CD4-positive, alpha-beta T cell treated with Interleukin-4 for 1 hour (primary cell): Measurements from ENCODE around the gene GRIA1.

ENCODE experiments used
- DNase-seq, 2 donors: peaks; one replicate each; pipeline ENCODE4 v3.0.0-alpha.2; 2020 to 2022

GRIA1 gene

DNA sequence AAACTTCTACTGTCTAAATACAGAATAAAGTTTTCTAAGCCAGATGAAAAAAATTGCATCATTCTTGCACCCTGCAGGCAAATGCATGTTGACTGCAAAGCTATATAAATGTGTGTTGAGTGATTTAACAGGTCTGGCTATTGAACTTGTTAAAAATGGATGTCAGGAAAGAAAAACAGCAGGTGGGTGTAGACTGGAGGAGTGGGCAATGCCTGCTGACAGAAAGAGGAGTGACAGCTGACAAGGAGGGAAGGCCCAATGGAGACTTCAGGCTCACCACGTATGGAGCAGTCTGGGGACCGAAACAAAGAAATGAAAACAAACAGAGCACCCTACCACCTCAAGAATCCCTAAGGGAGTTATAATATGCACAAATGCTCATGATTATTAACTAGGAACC is 127.8 kb downstream of the GRIA1 start:
- DNase-seq: no peak

DNA sequence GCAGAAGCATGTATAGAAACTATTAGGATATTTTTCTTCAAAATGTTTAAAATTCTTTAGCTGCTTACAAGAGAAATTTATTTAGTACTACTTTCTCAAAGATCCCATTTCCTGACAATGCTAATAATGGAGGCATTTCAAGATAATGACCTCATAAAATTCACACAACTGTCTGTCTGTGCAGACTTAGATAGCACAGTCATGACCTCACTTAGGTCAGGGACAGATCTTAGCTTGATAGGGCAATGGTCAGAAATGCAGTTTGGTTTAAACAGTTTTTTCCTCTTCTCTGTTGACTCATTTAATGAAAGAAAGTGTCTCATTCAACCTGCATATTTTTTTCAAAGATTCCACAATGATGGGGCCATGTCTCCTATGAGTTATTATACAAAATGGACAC is 128.4 kb downstream of the GRIA1 start:
- DNase-seq: no peak

DNA sequence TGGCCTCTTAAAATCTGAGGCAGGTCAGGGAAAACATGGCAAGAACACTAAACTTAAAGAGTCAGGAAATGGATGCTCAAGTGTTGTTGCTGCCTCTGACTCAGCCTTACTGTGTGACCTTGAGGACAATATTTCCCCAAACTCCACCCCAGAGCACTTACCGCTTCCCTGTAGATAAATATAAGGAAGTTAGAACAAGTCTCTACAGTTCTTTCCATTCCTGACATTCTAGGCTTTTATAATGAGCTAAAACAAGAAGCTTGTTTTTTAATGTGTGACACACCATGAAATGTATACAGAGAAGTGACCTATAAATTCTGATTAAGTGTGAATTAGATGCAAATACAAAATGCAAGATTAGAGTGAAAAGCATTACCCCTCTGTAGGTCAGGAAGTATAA is 129.3 kb downstream of the GRIA1 start:
- DNase-seq: no peak

DNA sequence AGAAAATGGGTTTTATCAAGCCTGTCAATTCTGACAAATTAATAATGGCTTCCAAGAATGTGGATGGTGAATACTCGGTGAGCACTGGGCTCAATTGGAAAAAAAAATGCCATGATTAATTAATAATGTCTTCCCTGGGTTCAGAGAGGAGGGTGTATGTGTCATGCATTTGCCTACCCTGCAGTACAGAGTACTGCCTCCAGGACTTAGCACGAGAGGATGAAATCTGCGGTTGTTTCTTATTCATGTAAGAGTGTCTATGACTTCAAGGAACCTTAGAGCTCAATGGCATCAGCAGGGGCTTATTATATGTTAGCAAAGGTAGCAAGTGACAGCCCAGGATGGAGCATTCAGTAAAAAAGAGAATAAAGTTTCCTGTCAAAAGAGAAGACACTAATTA is 132.7 kb downstream of the GRIA1 start:
- no peak for DNase-seq

DNA sequence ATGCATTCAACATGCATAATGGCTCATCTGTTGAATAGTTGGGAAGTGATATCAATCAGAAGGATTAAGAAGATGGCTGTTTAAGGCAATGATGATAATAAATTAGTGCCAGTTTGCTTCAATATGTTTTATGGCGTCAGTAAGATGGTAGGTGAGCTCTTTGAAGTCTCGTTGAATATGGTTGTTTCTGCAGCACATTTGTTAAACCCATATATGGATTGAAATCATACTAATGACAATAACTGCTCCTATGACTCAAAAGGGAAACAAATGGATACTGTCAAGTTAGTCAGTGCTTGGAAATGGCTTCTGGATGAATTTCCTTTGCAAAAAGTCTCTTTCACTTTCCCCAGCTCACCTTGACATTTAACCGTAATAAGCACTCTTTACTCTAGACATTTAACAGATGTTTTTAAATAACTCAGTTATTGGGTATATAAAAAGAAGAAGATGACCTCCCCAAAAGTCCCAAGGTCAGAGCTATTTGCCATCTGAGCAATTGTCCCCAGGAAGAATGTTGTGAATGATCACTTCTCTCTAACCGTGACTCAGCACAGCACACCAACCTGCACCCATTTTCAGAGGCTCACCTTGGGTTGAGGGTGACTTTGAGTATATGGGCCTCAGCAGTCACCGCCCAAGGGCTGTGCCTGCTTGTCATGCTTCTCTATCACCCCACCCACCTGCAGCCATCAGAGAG is 133.4 kb downstream of the GRIA1 start:
- no peak for DNase-seq

DNA sequence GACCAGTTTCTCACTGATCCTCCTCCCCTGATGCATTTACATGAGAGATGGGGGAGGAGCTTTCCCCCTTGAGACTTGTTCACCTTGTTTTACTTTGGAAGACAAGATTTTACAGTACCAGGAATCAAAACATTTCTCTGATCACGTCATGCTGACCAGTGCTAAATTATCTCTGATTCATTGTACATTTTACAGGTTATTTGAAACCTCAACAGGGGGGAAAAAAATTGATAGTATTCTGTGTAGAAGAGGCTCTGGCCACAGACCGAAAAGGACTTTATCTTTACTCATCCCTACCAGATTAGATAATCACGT is 133.9 kb downstream of the GRIA1 start:
- DNase-seq: no peak

DNA sequence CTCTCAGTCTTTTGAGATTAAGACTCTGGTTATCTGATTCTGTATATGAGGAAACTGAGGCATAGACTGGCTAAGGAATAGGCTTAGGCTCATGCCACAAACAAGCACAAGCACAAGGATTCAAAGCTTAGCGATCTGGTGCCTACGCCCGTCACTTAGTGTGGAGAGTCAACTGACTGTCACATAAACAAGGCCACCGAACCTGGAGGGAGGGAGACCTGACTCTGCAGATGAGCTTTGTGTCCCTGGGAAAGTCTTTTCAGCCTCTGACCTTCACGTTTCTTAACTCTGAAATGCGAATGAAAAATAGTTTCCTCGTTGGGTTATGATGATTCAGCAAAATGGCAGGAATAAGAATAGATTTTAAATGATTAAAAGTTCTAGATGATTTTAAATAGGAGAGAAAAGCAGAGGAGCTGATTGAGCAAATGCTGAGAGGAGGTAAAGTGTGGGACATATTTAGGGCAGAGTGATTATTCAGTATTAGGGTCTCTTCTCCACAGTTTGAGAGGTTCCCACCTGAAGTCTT is 135.4 kb downstream of the GRIA1 start:
- DNase-seq: no peak

DNA sequence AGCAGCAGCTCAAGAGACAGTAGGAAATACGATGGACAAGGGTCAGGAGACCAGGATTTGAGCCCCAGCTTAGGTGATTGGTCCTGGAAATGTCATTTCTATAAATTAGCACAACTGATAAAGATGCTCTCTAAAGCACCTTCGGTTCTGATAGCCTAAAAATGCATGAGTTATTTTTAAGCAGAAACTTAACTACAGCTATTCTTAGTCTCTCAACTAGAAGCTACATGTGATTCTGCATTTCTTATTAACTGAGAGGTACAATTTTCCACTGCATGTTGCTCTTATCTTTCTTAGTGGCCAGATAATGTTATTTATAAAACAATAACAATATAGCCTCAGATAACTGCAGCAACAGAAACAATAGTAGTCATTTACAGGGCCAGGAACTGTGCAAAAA is 136.4 kb downstream of the GRIA1 start:
- no peak for DNase-seq

DNA sequence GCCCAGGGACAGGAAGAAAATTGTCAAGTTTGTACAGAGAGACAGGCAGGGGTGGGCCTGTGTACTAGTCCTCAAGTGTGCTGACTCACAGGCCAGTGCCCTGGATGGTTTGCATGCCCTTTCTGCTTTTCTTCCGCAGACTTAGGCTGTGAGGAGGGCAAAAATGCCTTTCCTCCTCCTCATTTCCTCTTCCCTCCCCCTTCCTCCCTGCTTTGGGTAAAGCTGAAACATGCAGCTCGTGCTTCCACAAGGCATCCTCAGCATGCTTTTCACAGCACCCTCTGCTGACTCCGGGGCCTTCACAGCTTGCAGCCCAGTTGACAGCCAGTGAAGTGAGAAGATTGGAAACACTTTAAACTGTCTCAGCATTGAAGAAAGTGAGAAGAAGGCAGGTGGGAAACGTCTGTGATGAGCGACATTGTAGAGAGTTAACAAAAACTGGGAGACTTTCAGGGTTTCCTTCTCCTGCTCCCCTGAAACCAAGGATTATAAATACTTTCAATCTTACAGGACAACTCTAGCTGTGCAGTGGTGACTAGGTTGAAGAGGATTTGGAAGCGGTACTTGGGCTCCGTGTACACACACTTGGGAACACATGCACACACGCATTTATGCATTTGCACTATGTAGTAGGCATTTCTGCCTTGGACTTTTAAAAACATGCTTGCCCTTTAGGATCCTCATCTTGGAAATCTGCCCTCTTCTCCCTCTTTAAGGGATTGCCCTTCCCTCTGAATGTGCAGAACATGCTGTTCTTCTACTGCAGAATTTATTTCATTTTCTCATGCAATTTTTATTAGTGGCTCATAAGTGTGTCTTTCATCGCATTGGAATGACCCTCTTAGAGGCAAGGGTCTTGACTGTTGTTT is 138.8 kb downstream of the GRIA1 start:
- no peak for DNase-seq

DNA sequence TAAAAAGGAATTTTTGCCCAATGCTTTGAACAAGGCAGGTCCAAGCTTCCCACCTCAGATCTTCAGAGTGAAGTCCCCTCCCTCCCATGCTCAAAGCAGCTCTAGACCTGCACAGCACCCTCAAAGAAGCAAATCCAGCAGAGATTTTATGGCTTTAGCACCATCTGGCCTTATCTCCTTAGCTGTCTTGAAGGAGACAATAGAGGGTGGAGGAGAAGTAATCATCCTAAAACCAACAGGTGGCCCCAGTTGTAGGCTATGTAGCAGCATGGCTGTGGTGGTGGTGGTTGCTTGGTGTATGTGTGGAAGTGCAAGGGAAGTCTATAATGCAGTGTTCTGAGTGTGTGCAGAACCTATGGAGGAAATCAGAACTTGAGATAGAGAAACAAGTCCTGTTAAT is 140.1 kb downstream of the GRIA1 start:
- no peak for DNase-seq

DNA sequence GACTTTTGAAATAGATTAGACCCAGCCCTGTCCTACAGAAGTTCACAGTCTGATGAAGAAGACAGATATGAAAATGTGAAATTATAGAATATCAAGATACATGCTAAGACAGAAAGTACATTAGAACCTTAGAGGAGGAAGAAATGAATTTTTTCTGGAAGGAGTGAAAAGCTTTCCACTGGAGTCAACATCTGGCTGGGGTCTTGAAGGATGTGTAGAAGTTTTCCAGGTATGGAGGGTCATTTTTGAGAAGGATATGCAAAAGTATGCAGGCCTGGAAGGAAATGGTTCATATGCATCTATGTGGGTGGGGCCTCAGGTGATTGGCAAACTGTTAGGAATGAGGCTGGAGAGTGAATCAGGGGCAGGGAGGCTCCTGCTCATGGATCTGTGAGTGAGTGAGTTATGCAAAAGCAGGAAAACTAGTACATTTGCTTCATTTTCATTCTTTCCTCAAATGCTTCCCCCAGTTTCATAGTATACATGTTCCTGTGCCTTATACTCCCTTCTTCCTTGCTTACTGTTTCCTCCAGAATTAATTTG is 142.3 kb downstream of the GRIA1 start:
- DNase-seq: no peak

DNA sequence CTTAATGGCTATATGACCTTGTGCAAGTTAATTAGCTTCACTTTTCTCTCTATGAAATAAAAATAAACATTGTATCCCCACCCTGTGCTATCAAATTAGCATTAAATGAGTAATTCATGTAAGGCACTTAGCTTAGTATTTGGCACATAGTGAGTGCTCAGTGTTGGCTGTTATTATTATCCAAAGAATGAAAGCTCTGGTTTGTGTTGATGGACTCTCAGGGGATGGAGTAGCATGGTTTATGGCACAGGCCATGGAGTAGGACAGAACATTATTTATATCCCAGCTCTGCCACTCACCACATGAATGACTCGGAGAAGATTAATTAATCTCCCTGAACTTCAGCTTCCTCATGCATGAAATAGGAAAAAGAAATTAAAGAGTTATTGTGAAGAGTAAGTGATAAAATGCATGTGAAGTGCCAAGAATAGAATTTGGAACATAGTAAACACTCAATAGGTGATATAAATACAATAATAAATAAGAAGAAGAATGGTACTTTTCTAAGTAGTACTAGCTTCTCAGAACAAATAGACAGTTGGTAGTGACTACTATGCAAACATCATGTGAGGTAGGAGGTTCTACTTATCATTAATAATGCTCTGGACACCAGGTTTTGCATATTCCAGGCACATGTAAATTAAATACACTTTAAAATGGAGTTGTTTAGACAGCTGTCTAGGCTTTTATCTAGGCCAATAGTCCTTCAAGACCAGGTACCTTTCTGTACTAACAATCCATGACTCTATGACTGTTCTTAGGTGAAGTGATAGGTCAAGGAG is 146.4 kb downstream of the GRIA1 start:
- no peak for DNase-seq

DNA sequence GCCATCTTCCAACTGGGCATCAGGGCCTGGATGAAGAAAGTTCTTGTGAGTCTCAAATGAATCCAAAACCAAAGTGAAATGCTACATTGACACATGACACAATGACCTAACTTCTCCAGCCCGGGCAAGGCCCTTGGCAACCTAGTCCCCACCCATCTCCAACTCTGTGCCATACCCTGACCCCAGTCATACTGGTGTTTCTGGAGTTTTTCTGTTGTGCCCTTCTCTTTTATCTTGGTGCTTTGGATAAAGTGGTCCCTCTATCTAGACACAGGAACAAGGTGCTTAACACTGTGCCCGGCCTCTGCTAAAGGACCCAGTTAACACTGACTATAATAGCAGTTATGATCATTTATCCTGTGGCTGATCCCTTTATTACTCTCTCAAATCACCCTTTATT is 149.8 kb downstream of the GRIA1 start:
- no peak for DNase-seq

DNA sequence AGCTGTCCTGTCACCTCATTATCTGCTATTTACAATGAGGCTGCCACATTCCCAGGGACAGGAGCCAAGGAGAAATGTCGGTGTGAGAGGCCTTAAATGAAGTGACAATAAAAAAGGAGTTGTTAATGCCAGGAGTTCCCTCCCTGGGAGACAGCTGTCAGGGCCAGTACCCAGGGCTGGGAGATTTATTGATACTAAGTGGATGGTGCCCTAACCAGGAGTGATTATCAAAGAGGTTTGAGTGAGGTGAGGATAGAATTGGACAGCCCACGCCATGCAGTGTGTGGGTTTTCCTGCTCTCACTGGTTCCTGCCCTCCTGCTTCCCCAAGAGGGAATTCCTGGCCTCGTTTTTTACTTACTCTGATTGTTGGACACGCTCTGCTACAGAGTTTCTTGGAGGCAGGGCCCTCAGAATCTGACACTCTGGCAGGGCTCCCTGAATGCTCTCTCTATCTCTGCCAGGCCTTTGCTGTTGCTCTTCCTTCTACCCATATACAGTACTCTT is 150.8 kb downstream of the GRIA1 start:
- DNase-seq: no peak

DNA sequence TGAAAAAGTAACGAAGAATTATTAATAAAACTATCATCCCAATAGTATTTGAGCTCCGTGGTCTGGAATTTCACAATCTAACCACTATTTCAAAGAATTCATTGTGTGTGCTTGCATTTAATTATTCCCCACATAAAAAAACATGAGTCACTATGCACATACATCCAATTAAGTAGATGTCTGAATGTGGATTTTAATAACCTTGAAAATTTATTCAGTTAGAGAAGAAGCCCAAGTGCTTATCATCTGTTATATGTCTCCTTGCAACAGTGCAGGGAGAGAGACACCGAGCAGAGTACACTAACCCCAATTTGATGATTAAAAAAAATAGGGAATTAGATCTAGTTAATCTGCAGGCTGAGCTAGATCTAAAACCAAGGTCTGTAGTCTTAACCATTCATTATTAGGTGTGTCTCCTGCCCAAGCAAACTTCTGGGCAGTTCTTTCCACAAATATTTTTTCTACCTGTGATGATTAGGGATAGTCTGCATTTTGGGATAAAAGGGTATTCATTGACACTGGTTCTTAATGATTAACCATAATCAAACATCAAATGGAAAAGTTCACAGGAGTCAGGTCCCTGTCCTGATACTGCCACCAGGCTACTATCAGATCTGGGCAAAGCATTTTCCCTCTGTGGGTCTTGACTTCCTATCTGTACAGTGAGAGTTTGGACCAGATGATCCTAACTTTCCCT is 164.2 kb downstream of the GRIA1 start:
- DNase-seq: no peak

DNA sequence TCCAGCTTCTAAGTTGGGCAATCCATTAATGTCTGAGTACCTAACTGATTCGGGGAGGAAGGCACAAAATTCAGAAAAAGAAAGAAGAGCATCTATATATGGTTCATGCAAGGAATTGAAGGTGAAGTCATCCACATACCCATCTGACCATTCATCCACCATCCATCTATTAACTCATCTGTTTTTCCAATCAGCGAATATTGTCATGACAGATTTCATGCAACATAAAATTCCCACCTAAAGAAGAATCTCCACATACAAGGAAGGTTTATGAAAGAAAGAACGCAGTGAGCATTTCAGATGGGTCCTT is 164.7 kb downstream of the GRIA1 start:
- no peak for DNase-seq

DNA sequence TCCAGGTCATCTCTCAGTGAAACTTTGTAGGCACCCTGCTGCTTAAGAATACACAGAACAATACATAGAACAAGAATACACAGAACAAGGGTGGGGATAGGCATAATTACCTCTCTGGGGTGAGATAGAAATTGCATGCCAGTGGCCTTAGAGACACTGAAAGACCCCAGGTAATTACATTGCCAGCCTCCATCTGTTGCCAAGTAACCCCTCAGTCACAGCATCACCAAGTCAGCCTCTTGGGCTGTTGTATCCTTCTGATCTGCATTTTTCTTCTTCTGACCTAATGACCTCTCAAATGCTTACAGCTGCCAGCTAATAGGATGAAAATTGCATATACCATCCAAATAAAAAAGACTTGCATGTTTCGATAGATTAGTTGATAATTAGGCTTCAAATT is 167.7 kb downstream of the GRIA1 start:
- no peak for DNase-seq

DNA sequence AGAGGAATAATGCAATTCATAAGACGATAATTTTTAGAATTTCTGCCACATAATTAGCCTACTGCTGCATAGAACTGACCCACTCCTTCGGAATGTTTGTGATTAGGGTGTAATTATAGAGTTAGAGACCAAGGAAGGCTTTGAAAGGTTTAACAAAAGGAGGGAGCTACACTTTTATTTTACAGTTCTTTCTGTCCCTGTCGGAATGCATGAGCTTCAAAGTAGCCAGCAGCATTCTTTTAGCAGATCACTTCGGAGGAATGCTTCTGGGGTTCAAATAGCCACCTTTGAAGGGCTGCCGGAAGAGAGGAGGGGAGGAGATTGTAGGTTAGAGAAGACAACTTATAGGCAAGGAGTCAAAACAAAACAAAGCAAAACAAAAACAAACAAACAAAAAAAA is 168.1 kb downstream of the GRIA1 start:
- no peak for DNase-seq

DNA sequence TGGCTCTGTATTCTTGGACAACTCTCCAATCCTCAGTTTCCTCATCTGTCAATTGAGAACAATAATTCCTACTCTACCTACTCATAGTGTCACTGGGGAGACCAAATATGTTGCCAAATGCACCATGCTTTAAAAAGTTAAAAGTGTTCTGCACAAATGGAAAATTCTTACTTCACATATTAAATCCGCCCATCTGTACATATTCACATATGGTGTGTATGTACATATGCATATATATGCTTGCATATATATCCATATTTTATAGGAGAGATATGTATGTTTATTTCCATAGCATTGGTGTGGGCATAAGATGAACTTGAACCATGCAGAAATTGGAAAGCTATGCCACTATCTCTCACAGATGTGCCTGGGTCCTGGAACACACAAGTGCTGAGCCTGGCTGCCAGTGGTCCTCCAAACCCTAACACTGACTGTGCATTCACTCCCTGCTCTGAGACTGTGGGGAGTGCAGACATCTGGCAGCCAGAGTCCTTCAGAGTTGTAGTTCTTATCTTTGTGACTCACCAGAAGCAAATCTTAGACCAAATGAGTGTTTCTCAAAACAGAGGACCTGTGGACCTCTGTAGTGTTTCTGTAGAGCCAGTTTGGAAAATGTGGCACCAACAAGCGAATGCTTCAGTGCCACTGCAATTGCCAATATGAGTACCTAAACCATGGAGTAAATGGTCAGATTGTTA is 168.7 kb downstream of the GRIA1 start:
- DNase-seq: no peak

DNA sequence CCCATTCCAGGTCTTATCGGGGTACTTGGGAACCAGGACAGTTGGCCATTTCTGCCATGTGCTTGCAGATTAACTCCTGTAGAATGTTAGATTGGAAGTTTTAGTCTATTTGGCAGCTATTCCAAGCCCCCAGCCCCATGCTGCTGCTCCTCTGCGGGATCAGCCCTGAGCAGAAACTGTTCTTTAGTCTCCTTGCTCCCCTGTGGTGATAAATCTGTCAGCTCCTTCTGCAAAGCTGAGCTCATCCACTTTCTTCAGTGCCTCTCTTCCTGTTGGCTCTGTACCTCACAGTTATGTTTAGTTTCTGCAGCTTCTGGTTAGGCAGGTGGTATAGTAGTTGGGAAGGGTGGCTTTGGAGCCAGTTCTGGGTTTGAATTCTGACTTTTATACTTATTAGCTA is 170.4 kb downstream of the GRIA1 start:
- DNase-seq: no peak

DNA sequence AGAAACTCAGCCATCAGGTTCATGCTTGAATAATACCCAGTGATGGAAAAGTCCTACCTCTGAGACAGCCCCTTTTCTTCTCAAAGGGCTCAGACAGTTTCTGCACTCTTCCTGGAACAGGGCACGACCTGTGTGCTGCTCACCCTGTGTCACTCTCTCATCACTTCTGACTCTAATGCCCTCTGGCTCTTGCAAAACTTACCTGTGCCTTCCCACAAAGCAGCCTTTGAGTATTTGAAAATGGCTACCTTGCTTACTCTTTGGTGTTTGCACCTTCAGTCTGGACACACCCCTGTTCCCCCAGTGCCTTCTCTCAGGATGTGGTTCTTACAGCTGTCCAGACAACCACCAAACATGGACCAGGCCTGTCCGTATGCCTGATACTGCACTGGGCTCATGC is 171.4 kb downstream of the GRIA1 start:
- DNase-seq: no peak

DNA sequence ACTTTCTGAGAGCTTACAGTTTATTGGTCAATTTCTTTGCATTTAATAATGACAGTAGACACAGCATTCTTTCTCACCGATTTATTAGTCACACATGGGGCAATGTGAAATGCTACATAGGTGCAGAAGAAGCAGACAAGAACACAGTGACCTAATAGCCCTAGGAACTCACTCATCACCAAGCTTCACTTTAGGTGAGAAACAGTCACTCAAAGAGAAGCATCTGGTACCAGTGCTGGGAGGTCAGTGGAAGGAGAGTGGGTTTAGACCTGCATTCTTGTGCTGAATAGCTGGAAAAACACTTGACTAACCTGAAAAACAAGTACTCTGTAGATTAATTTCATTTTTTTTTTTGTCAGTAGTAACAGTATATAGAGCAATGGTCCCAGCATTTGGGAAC is 179.6 kb downstream of the GRIA1 start:
- no peak for DNase-seq
